HL-60 (cell line): ENCODE data around the gene NMRK1.

Experiments used
- DNase-seq, 2 experiments: peaks; one replicate each; pipeline ENCODE4 v3.0.0-alpha.2; 2010 to 2020; ENCODE audit warnings: low read depth in 1 of 2, low spot score in 1 of 2
- H3K27ac ChIP-seq: fragments of 250-450 bp; sonication (Bioruptor Pico); replicated peaks from 2 replicates; pipeline ENCODE4 v1.5.1; 2020; ENCODE audit warnings: mild to moderate bottlenecking, moderate library complexity
- H3K27me3 ChIP-seq: fragments of 250-450 bp; sonication (Bioruptor Pico); 2 replicates; pipeline ENCODE4 v1.5.1; 2021; ENCODE audit warnings: mild to moderate bottlenecking, moderate library complexity; ENCODE audit not compliant: insufficient read depth, poor library complexity, severe bottlenecking
- H3K4me3 ChIP-seq: replicated peaks from 2 replicates; pipeline ENCODE4 v1.5.1; 2011; ENCODE audit warnings: mild to moderate bottlenecking, control low read depth, low read length; ENCODE audit not compliant: insufficient read depth
- CTCF ChIP-seq: IDR thresholded peaks from one replicate; pipeline ENCODE4 v1.5.1; 2011; ENCODE audit warnings: low read length, control low read depth, inconsistent platforms; ENCODE audit not compliant: insufficient read depth
- GABPA ChIP-seq: IDR thresholded peaks from 2 replicates; pipeline ENCODE4 v1.6.1; 2012; ENCODE audit warnings: low read depth
- POLR2AphosphoS5 ChIP-seq: IDR thresholded peaks from 2 replicates; pipeline ENCODE4 v1.6.1; 2012; ENCODE audit warnings: low read depth
- REST ChIP-seq: IDR thresholded peaks from 2 replicates; pipeline ENCODE4 v1.6.1; 2012; ENCODE audit warnings: low read depth; ENCODE audit not compliant: insufficient replicate concordance
- SPI1 ChIP-seq: IDR thresholded peaks from 2 replicates; pipeline ENCODE4 v1.6.1; 2012; ENCODE audit warnings: low read depth, mild to moderate bottlenecking, borderline replicate concordance

Gene NMRK1

GRCh38 chr9:75089373-75089766 lies 1.4 kb upstream of the NMRK1 start:
- Histone ChIP-seq H3K27ac (peak overlapping the region; percentile 91), H3K4me3 (peak overlapping the region; percentile 94), H3K27me3 (no peaks in the 10 kb centered on the region)
- peak in 1 of 2 experiments; percentile 7 for DNase-seq
- no peak for TF ChIP-seq SPI1
- no peak for TF ChIP-seq REST
- no peak for TF ChIP-seq GABPA
- no peak for TF ChIP-seq POLR2AphosphoS5
- TF ChIP-seq CTCF: no peak

- H3K4me3 ChIP-seq: peak overlapping the region; percentile 94
- H3K27ac ChIP-seq: peak overlapping the region; percentile 91
- no peaks in the 10 kb centered on the region for H3K27me3 ChIP-seq
- DNase-seq: peak; percentile 65 to 80
- TF ChIP-seq SPI1 (peak; percentile 100), POLR2AphosphoS5 (peak; percentile 50; the same call in 1 of the 2 replicates), REST (no peak)
These were observed 854 bp upstream of the NMRK1 start for GRCh38 chr9:75088646-75089372.

- Histone ChIP-seq H3K27me3 (no peaks in the 10 kb centered on the region), H3K4me3 (peak overlapping the region; percentile 96), H3K27ac (peak overlapping the region; percentile 86)
- TF ChIP-seq CTCF (no peak), SPI1 (peak; percentile 4; the same call in 1 of the 2 replicates), POLR2AphosphoS5 (no peak; the same call in 1 of the 2 replicates), REST (peak; percentile 13), GABPA (0 out of 2 replicates have a peak, but pooled peaks have one; percentile 21)
- DNase-seq: peak; percentile 28 to 60
These were observed 599 bp downstream of the NMRK1 start for GRCh38 chr9:75087289-75087823.
